ENCODE measurements around the gene SPANXC. TPM values are rescaled to one million over a fixed set of nuclear protein-coding genes. Genes with fewer than 3 reads are reported as not detected.

Gene SPANXC
- total and polyA plus RNA-seq, 2 donors from 2014 or later, result not detected

Other genes starting within 250 kb of the SPANXC start
- not detected for gene SPANXB1, start 239.9 kb downstream of the SPANXC start, total RNA-seq
- gene SPANXB1, start 239.9 kb downstream of the SPANXC start, polyA plus RNA-seq (ENCODE audit: insufficient read depth, low read depth, low replicate concordance), result not detected
- gene LDOC1, start 65.4 kb downstream of the SPANXC start, total RNA-seq, result 49.0 TPM
- 52.8 TPM for gene LDOC1, start 65.4 kb downstream of the SPANXC start, polyA plus RNA-seq (ENCODE audit: insufficient read depth, low read depth, low replicate concordance)

Data from kidney (tissue), 2 donors.